ENCODE measurements around the gene GTF3C1. TPM values are rescaled to one million over a fixed set of nuclear protein-coding genes. Genes with fewer than 3 reads are reported as not detected.
"Not testable (repeated sequence)": the region's sequence is repeated elsewhere in the genome, so short reads cannot be mapped to it uniquely, and the experiment has no call there.

Gene GTF3C1
- total RNA-seq, 1 donor from 2014 or later: 73.2 TPM

DNA sequence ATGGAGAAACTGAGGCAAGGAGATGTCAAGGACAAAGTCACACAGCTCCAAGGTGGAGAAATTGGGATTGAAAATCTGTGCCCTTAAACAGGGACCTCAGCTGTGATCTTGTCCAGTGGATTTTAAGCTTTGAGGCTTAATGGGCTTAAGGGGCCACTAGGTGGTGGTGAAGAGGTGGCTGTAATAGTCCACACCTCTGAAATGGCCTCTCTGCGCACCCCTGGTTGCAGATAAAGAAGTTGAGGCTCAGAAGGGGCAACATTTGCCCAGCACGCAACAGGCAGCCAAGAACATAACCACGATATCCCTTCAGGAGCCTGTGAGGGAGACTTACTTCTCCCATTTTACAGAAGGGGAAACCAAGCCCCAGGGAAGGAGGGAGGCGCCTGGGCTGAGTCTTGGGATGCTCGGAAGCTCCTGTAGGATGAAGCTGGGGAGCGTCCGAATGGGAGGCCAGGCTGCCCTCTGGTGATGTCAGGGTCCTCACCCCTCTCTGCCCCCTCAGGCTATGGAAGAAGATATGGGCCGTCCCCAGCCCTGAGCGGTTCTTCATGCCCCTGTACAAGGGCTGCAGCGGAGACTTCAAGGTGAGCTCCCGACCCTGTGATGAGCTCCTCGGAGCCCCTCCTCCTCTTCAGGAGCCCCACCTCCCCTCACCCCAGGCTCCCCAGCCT lies 104.1 kb downstream of the GTF3C1 start:
- no peak for DNase-seq (ENCODE audit: low read depth, low spot score)

GRCh38 chr16:27444470-27444869 lies 105.2 kb downstream of the GTF3C1 start:
- no peak for DNase-seq (ENCODE audit: low read depth, low spot score)

GRCh38 chr16:27444015-27444414 lies 105.7 kb downstream of the GTF3C1 start:
- DNase-seq (ENCODE audit: low read depth, low spot score): no peak

DNA sequence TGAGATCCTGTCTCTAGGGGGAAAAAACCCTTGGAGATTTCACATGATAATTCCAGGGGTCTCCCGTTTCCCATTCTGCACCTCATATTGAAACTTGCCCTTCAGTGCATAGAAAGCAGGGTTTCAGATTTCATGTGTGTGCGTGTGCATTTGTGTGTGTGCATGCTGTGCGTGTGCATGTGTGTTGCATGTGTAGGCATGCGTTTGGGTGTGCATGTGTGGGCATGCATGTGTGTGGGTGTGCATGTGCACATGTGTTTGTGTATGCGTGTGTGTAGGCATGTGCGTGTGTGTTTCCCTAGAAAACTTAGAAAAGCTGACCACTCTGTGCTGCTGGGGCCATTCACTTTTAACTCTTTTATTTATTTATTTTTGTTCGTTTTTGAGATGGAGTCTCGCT lies 107.7 kb downstream of the GTF3C1 start:
- no peak for DNase-seq (ENCODE audit: low read depth, low spot score)

- no peak for DNase-seq (ENCODE audit: low read depth, low spot score)
Measured at GRCh38 chr16:27441276-27441675, 108.4 kb downstream of the GTF3C1 start.

GRCh38 chr16:27439271-27440018 lies 110.3 kb downstream of the GTF3C1 start:
- DNase-seq (ENCODE audit: low read depth, low spot score): no peak

DNA sequence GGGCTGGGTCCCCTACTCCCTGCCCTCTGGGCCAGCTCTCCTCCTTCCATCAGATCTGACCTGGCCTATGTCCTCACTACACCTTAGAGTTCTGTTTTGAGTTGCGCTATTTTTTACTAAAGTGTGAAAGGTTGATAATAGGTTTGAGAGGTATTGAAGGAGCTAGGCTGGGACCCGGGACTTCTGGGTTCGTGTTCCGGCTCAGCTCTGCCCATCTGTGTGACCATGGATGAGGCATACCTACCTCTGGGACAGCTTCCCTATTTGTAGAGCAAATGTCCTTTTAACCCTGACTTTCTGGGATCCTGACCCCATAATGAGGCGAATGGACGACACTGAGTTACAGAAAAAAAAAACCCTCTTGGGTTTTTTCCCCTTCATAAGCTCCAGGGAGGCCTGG lies 111.8 kb downstream of the GTF3C1 start:
- no peak for DNase-seq (ENCODE audit: low read depth, low spot score)

DNA sequence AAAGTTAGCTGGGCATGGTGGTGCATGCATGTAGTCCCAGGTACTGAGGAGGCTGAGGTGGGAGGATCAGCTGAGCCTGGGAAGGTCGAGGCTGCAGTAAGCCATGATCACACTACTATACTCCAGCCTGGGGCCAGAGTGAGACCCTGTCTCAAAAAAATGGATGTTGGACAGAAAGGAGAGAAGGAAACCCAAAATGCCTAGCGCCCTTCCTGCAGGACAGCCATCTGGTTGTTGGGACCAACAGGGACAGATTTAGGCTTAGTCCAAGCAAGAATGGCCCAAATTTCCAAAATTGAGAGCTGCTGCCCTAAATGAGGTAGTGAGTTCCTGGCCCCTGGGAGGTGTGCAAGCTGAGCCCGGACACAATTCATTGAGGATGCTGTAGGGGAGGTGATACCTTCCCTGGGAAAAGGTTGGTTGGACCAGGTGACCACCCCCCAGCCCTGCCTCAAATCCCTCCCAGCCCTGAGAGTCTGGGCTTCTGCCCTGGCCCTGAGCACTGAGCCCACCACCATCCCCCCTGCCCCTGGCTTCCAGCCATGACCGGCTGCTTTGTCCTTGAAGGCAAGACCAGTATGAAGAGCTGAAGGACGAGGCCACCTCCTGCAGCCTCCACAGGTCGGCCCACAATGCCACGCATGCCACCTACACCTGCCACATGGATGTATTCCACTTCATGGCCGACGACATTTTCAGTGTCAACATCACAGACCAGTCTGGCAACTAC lies 112.6 kb downstream of the GTF3C1 start:
- no peak for DNase-seq (ENCODE audit: low read depth, low spot score)

GRCh38 chr16:27436065-27436464 lies 113.6 kb downstream of the GTF3C1 start:
- no peak for DNase-seq (ENCODE audit: low read depth, low spot score)

DNA sequence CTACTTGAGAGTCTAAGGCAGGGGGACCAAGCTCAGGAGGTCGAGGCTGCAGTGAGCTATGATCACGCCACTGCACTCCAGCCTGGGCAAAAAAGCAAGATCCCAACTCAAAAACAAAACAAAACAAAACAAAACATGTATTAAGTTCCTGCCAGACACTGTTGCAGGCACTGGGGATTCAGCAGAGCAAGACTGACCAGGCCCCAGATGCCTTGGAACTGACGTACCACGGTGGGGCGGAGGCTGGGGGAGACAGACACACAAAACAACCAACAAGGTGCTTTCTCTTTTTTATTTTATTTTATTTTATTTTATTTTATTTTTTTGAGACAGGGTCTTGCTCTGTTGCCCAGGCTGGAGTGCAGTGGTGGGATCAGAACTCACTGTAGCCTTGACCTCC lies 114.6 kb downstream of the GTF3C1 start:
- DNase-seq (ENCODE audit: low read depth, low spot score): not testable (repeated sequence)

GRCh38 chr16:27434141-27435051 lies 115.3 kb downstream of the GTF3C1 start:
- DNase-seq (ENCODE audit: low read depth, low spot score): no peak

DNA sequence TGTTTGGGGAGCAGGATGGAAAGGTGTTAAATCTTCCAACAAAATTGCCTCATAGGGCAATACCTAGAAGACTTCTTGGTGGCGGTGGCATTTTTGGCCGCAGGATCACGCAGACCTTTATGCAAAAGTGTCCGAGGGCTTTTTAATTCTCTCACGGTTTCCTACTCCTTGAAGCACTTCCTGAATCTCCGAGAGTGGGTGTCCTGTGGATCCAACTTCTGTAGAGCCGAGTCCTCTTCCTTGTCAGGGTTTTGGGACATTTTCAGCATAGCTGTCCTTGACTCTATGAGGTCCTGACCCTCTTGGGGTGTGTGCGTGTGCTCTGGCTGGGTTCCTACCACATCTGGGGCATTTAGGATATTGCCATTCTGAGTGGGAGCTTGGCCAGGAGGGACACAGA lies 116.1 kb downstream of the GTF3C1 start:
- no peak for DNase-seq (ENCODE audit: low read depth, low spot score)

- not testable (repeated sequence) for DNase-seq (ENCODE audit: low read depth, low spot score)
Measured at GRCh38 chr16:27433191-27433590, 116.5 kb downstream of the GTF3C1 start.

DNA sequence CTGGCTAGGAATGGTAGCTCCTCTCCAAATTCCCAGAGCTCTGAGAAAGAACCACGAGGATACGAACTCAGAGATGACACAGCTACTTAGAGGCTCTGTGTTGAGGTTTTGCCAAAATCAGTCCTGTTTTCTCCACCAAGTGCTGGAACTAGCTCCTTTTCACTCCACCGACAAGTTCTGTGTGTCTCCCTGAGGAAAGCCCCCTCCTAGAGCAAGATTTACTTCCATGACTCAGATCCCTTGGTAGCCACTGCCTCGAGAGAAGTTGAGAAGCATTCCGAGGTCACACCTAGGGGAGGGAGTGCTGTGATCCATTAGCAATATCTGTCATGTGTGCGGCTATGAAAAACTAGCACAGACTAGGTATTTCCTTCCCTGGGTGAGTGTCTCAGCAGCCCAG lies 117.2 kb downstream of the GTF3C1 start:
- no peak for DNase-seq (ENCODE audit: low read depth, low spot score)

DNA sequence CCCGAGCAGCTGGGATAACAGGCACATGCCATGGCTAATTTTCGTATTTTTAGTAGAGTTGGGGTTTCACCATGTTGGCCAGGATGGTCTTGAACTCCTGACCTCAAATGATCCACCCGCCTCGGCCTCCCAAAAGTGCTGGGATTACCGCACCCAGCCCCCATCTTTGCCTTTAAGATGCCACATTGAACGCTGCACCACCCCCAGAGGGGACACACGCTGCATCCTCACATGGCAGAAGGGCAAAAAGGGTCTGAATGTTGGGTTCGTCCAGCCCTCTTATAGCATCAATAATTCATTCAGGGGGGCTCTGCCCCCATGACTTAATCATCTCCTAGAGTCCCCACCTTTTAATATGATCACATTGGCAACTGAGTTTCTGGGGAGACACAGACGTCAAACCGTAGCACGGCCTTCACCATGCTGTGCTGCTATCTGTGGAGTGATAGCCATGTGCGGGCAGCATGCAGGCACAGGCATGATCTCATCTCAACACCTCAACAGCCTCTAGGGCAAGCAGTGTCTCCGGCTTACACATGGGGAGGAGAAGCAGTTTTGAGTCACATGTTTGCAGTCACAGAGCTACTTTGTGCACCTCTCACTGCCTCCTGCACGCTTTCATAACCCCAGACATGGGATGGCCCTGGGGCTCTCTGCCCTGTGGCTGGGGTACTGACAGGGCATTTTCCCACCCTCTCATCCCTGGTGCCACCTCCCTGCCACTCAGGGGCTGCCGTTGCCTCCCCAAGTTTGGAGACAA lies 117.8 kb downstream of the GTF3C1 start:
- no peak for DNase-seq (ENCODE audit: low read depth, low spot score)

GRCh38 chr16:27430923-27431484 lies 118.7 kb downstream of the GTF3C1 start:
- DNase-seq (ENCODE audit: low read depth, low spot score): no peak

GRCh38 chr16:27430512-27430911 lies 119.2 kb downstream of the GTF3C1 start:
- no peak for DNase-seq (ENCODE audit: low read depth, low spot score)

DNA sequence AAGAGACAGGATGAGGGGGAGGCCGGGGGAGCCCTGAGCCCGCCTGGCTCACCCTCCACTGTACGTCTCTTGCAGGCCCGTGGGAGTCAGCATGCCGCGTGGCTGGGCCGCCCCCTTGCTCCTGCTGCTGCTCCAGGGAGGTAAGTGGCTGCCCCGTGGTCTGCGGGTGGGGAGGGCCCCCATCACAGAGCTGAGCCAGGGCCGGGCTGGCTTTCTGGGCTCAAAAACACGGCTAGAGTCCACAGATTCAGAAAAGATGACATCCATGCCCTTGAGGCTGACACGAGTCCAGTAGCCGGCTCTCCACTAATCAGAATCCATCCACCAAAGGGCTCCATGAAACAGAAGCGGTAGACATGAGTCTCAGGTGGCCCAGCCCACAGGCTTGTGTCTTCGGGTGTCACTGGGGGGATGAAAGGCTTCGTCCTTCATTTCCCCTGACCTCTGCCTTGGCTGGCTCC lies 119.7 kb downstream of the GTF3C1 start:
- DNase-seq (ENCODE audit: low read depth, low spot score): no peak

GRCh38 chr16:27429330-27429871 lies 120.3 kb downstream of the GTF3C1 start:
- no peak for DNase-seq (ENCODE audit: low read depth, low spot score)
